ENCODE data around the gene GTF2B. TPM values are rescaled to one million over a fixed set of nuclear protein-coding genes. Genes with fewer than 3 reads are reported as not detected.

GTF2B gene
- total and polyA plus RNA-seq, 2 experiments from 2014 or later: 19.8 to 19.9 TPM

DNA sequence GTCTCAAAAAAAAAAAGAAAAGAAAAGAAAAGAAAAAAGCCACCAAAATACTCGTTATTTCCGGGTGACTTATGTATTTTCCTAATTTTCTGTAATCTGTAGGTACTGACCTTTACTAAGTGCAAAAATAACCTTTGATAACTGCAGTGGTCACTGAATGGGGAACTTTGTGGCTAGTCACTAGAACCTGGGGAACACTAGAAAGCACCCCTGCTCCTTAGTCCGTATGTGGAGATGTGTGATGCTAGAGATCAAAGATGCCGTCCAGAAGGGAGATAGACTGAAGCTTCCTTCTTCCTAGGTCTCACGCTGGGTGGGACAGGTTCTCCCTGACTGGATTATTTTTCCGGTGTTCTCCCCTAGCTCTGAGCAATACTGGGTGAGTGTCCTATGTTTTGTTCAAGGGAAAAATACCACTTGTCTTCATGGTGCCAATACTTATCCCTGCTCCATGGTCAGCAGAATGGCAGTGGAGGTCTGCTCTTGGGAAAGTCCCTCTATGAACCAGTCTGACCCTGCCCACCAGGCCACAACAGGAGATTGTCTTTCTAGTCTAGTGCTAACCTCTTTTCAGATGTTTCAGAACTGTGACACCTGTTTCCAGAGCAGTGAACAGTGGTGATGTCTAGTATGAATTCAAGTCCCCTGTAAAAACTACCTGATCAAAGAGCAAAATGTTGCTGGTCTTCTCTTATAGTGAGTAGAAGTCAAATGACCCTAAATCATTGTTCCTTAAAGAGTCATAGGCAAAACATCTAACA is 39.9 kb downstream of the GTF2B start:
- ATAC-seq (no peak), DNase-seq (ENCODE audit: low spot score) (no peak)
- Histone ChIP-seq H3F3A (replicated peaks; ENCODE audit: low read depth) (no peaks in the 10 kb centered on the region), H3K4me3 (no peak overlapping the region), H3K27ac (ENCODE audit: low read depth) (no peak overlapping the region), H3K9me2 (ENCODE audit: insufficient read depth) (no peaks in the 10 kb centered on the region), H3K4me1 (ENCODE audit: insufficient read depth) (0 out of 2 replicates have a peak, but pooled peaks cover 7% of the 10 kb centered on the region), H4K20me1 (replicated peaks; ENCODE audit: insufficient read depth) (0 out of 2 replicates have a peak, but pooled peaks cover 2% of the 10 kb centered on the region), H3K79me2 (replicated peaks; ENCODE audit: insufficient read depth) (no peaks in the 10 kb centered on the region), H3K27me3 (ENCODE audit: insufficient read depth) (no peaks in the 10 kb centered on the region), H3K4me2 (no peak overlapping the region), H2AFZ (no peak overlapping the region), H3K36me3 (ENCODE audit: insufficient read depth) (peaks cover 9% of the 10 kb centered on the region)
- TF ChIP-seq ZNF114 (CRISPR knock-in tag; IDR thresholded peaks at IDR 0.05) (no peak), EZH2 (IDR thresholded peaks at IDR 0.05; ENCODE audit: low read depth, unreplicated experiment) (no peak), POLR2AphosphoS5 (IDR thresholded peaks at IDR 0.05; ENCODE audit: low read depth) (no peak), JUNB (IDR thresholded peaks at IDR 0.05; ENCODE audit: unreplicated experiment) (no peak), NANOG (IDR thresholded peaks at IDR 0.05; ENCODE audit: borderline replicate concordance) (no peak), ZNF331 (CRISPR knock-in tag; IDR thresholded peaks at IDR 0.05; ENCODE audit: low read depth) (no peak), CREB1 (CRISPR knock-in tag; IDR thresholded peaks at IDR 0.05; ENCODE audit: low read depth) (no peak), STAT1 (IDR thresholded peaks at IDR 0.05; ENCODE audit: unreplicated experiment) (no peak), EZH2phosphoT487 (IDR thresholded peaks at IDR 0.05; ENCODE audit: unreplicated experiment) (no peak)
- TF ChIP-seq, protein P1, sequence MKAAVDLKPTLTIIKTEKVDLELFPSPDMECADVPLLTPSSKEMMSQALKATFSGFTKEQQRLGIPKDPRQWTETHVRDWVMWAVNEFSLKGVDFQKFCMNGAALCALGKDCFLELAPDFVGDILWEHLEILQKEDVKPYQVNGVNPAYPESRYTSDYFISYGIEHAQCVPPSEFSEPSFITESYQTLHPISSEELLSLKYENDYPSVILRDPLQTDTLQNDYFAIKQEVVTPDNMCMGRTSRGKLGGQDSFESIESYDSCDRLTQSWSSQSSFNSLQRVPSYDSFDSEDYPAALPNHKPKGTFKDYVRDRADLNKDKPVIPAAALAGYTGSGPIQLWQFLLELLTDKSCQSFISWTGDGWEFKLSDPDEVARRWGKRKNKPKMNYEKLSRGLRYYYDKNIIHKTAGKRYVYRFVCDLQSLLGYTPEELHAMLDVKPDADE (IDR thresholded peaks at IDR 0.05): no peak
- TF ChIP-seq, protein P2, sequence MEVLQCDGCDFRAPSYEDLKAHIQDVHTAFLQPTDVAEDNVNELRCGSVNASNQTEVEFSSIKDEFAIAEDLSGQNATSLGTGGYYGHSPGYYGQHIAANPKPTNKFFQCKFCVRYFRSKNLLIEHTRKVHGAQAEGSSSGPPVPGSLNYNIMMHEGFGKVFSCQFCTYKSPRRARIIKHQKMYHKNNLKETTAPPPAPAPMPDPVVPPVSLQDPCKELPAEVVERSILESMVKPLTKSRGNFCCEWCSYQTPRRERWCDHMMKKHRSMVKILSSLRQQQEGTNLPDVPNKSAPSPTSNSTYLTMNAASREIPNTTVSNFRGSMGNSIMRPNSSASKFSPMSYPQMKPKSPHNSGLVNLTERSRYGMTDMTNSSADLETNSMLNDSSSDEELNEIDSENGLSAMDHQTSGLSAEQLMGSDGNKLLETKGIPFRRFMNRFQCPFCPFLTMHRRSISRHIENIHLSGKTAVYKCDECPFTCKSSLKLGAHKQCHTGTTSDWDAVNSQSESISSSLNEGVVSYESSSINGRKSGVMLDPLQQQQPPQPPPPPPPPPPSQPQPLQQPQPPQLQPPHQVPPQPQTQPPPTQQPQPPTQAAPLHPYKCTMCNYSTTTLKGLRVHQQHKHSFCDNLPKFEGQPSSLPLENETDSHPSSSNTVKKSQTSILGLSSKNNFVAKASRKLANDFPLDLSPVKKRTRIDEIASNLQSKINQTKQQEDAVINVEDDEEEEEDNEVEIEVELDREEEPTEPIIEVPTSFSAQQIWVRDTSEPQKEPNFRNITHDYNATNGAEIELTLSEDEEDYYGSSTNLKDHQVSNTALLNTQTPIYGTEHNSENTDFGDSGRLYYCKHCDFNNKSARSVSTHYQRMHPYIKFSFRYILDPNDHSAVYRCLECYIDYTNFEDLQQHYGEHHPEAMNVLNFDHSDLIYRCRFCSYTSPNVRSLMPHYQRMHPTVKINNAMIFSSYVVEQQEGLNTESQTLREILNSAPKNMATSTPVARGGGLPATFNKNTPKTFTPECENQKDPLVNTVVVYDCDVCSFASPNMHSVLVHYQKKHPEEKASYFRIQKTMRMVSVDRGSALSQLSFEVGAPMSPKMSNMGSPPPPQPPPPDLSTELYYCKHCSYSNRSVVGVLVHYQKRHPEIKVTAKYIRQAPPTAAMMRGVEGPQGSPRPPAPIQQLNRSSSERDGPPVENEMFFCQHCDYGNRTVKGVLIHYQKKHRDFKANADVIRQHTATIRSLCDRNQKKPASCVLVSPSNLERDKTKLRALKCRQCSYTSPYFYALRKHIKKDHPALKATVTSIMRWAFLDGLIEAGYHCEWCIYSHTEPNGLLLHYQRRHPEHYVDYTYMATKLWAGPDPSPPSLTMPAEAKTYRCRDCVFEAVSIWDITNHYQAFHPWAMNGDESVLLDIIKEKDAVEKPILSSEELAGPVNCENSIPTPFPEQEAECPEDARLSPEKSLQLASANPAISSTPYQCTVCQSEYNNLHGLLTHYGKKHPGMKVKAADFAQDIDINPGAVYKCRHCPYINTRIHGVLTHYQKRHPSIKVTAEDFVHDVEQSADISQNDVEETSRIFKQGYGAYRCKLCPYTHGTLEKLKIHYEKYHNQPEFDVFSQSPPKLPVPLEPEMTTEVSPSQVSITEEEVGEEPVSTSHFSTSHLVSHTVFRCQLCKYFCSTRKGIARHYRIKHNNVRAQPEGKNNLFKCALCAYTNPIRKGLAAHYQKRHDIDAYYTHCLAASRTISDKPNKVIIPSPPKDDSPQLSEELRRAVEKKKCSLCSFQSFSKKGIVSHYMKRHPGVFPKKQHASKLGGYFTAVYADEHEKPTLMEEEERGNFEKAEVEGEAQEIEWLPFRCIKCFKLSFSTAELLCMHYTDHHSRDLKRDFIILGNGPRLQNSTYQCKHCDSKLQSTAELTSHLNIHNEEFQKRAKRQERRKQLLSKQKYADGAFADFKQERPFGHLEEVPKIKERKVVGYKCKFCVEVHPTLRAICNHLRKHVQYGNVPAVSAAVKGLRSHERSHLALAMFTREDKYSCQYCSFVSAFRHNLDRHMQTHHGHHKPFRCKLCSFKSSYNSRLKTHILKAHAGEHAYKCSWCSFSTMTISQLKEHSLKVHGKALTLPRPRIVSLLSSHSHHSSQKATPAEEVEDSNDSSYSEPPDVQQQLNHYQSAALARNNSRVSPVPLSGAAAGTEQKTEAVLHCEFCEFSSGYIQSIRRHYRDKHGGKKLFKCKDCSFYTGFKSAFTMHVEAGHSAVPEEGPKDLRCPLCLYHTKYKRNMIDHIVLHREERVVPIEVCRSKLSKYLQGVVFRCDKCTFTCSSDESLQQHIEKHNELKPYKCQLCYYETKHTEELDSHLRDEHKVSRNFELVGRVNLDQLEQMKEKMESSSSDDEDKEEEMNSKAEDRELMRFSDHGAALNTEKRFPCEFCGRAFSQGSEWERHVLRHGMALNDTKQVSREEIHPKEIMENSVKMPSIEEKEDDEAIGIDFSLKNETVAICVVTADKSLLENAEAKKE (CRISPR knock-in tag; IDR thresholded peaks at IDR 0.05): no peak
- TF ChIP-seq, protein P3, sequence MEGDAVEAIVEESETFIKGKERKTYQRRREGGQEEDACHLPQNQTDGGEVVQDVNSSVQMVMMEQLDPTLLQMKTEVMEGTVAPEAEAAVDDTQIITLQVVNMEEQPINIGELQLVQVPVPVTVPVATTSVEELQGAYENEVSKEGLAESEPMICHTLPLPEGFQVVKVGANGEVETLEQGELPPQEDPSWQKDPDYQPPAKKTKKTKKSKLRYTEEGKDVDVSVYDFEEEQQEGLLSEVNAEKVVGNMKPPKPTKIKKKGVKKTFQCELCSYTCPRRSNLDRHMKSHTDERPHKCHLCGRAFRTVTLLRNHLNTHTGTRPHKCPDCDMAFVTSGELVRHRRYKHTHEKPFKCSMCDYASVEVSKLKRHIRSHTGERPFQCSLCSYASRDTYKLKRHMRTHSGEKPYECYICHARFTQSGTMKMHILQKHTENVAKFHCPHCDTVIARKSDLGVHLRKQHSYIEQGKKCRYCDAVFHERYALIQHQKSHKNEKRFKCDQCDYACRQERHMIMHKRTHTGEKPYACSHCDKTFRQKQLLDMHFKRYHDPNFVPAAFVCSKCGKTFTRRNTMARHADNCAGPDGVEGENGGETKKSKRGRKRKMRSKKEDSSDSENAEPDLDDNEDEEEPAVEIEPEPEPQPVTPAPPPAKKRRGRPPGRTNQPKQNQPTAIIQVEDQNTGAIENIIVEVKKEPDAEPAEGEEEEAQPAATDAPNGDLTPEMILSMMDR (conservative IDR thresholded peaks at IDR 0.05; ENCODE audit: low read depth in 2 of 2): no peak
- TF ChIP-seq, protein P4, sequence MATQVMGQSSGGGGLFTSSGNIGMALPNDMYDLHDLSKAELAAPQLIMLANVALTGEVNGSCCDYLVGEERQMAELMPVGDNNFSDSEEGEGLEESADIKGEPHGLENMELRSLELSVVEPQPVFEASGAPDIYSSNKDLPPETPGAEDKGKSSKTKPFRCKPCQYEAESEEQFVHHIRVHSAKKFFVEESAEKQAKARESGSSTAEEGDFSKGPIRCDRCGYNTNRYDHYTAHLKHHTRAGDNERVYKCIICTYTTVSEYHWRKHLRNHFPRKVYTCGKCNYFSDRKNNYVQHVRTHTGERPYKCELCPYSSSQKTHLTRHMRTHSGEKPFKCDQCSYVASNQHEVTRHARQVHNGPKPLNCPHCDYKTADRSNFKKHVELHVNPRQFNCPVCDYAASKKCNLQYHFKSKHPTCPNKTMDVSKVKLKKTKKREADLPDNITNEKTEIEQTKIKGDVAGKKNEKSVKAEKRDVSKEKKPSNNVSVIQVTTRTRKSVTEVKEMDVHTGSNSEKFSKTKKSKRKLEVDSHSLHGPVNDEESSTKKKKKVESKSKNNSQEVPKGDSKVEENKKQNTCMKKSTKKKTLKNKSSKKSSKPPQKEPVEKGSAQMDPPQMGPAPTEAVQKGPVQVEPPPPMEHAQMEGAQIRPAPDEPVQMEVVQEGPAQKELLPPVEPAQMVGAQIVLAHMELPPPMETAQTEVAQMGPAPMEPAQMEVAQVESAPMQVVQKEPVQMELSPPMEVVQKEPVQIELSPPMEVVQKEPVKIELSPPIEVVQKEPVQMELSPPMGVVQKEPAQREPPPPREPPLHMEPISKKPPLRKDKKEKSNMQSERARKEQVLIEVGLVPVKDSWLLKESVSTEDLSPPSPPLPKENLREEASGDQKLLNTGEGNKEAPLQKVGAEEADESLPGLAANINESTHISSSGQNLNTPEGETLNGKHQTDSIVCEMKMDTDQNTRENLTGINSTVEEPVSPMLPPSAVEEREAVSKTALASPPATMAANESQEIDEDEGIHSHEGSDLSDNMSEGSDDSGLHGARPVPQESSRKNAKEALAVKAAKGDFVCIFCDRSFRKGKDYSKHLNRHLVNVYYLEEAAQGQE (IDR thresholded peaks at IDR 0.05; ENCODE audit: unreplicated experiment): no peak
- Mint-ChIP-seq H3K27ac (no peak overlapping the region), H3K4me1 (peaks cover 12% of the 10 kb centered on the region; the same call in 2 of the 3 replicates), H3K9me3 (no peaks in the 10 kb centered on the region), H3K4me3 (no peak overlapping the region), H3K36me3 (ENCODE audit: low read depth) (peaks cover 9% of the 10 kb centered on the region; the same call in 2 of the 3 replicates), H3K27me3 (ENCODE audit: insufficient read depth, low read depth, poor library complexity) (peaks cover 3% of the 10 kb centered on the region)
